ENCODE results near the gene TEX36. TPM values are rescaled to one million over a fixed set of nuclear protein-coding genes. Genes with fewer than 3 reads are reported as not detected.

Gene TEX36
- total RNA-seq, 6 experiments from 2014 or later: not detected

GRCh38 chr10:125689955-125690569 lies 7.1 kb upstream of the TEX36 start:
- DNase-seq: no peak
- no peak for TF ChIP-seq CTCF (IDR thresholded peaks at IDR 0.05)
- Mint-ChIP-seq H3K9me3 (peaks cover 3% of the 10 kb centered on the region; the same call in 1 of the 2 replicates), H3K27ac (no peak overlapping the region; the same call in 1 of the 2 replicates), H3K36me3 (ENCODE audit: low read depth) (peaks cover 13% of the 10 kb centered on the region), H3K27me3 (ENCODE audit: insufficient read depth) (peaks cover 8% of the 10 kb centered on the region), H3K4me3 (no peak overlapping the region), H3K4me1 (ENCODE audit: low read depth) (peaks cover 68% of the 10 kb centered on the region)

- peaks cover 8% of the 10 kb centered on the region; the same call in 1 of the 2 replicates for H3K36me3 Mint-ChIP-seq (ENCODE audit: low read depth)
- DNase-seq: no peak
- TF ChIP-seq CTCF (IDR thresholded peaks at IDR 0.05): no peak
- no peak overlapping the region for H3K27ac Mint-ChIP-seq
- no peak overlapping the region for H3K4me3 Mint-ChIP-seq
- H3K9me3 Mint-ChIP-seq: no peaks in the 10 kb centered on the region
- H3K4me1 Mint-ChIP-seq (ENCODE audit: low read depth): peaks cover 46% of the 10 kb centered on the region
- peaks cover 16% of the 10 kb centered on the region for H3K27me3 Mint-ChIP-seq (ENCODE audit: insufficient read depth)
Observed at GRCh38 chr10:125687507-125688185, 4.7 kb upstream of the TEX36 start.

GRCh38 chr10:125684581-125684980 lies 1.6 kb upstream of the TEX36 start:
- DNase-seq: no peak
- H3K9me3 Mint-ChIP-seq: no peaks in the 10 kb centered on the region
- H3K36me3 Mint-ChIP-seq (ENCODE audit: low read depth): peaks cover 8% of the 10 kb centered on the region; the same call in 1 of the 2 replicates
- no peak overlapping the region for H3K27ac Mint-ChIP-seq
- no peak for TF ChIP-seq CTCF (IDR thresholded peaks at IDR 0.05)
- H3K27me3 Mint-ChIP-seq (ENCODE audit: insufficient read depth): peaks cover 30% of the 10 kb centered on the region
- no peak overlapping the region for H3K4me3 Mint-ChIP-seq
- H3K4me1 Mint-ChIP-seq (ENCODE audit: low read depth): peaks cover 15% of the 10 kb centered on the region

- H3K27me3 Mint-ChIP-seq (ENCODE audit: insufficient read depth): peaks cover 27% of the 10 kb centered on the region
- no peak overlapping the region for H3K27ac Mint-ChIP-seq
Observed at GRCh38 chr10:125683821-125684220, 858 bp upstream of the TEX36 start.

GRCh38 chr10:125679436-125679835 lies 3.5 kb downstream of the TEX36 start:
- peaks cover 23% of the 10 kb centered on the region; the same call in 1 of the 2 replicates for H3K9me3 Mint-ChIP-seq
- H3K27ac Mint-ChIP-seq: no peak overlapping the region
- peak overlapping the region; percentile 4; the same call in 1 of the 2 replicates for H3K4me3 Mint-ChIP-seq
- no peak for DNase-seq
- peaks cover 26% of the 10 kb centered on the region for H3K27me3 Mint-ChIP-seq (ENCODE audit: insufficient read depth)
- H3K36me3 Mint-ChIP-seq (ENCODE audit: low read depth): peaks cover 11% of the 10 kb centered on the region; the same call in 1 of the 2 replicates
- H3K4me1 Mint-ChIP-seq (ENCODE audit: low read depth): no peaks in the 10 kb centered on the region; the same call in 1 of the 2 replicates
- no peak for TF ChIP-seq CTCF (IDR thresholded peaks at IDR 0.05)

More at GRCh38 chr10:125683821-125684220, 858 bp upstream of the TEX36 start:
- no peak for DNase-seq
- Mint-ChIP-seq H3K9me3 (no peaks in the 10 kb centered on the region), H3K4me3 (no peak overlapping the region), H3K4me1 (ENCODE audit: low read depth) (peaks cover 11% of the 10 kb centered on the region; the same call in 1 of the 2 replicates), H3K36me3 (ENCODE audit: low read depth) (peaks cover 3% of the 10 kb centered on the region; the same call in 1 of the 2 replicates)
- TF ChIP-seq CTCF (IDR thresholded peaks at IDR 0.05): no peak

All from HFFc6 (cell line).